ENCODE data around the gene LYPD5. TPM values are rescaled to one million over a fixed set of nuclear protein-coding genes. Genes with fewer than 3 reads are reported as not detected.

LYPD5 gene
- total and polyA plus RNA-seq, 2 of the 13 experiments (the other 11 are each of a cell fraction or from before 2014, with no cell fraction given), result not detected

GRCh38 chr19:43782689-43783231 lies 19.5 kb downstream of the LYPD5 start:
- intact Hi-C loops (cut with micrococcal nuclease; ENCODE audit: unreplicated experiment), result no loop called here
- H3K9ac ChIP-seq (ENCODE audit: insufficient read depth, low read depth, low read length), result no peak overlapping the region

DNA sequence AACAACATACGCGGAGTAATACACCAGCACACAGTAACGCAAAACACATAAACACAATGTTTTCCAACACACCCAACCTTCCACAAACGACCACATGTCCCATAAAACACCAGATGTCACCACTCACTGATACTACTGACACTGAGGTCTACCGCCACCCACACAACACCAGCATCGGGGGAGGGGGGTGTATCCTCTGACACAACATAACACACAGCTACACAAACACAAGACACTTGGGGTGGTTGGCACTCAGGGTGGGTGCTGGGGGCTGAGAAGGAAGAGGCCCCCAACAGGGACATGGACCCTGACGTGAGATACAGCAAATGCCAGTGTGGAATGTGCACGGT lies 20.0 kb downstream of the LYPD5 start:
- H3K27me3 ChIP-seq (ENCODE audit: control insufficient read depth in 1 of 2, insufficient read depth in 2 of 2, low read length in 2 of 2), result no peaks in the 10 kb centered on the region
- no peak overlapping the region for H3K4me3 ChIP-seq (replicated peaks in 1 of 3; ENCODE audit: insufficient read depth in 1 of 3, low read depth in 2 of 3, low read length in 3 of 3)
- ATAC-seq (no peak), DNase-seq (ENCODE audit: low spot score) (no peak), FAIRE-seq (no peak)
- H3K27ac ChIP-seq (ENCODE audit: extremely low read length, insufficient read depth, low read length), result no peak overlapping the region
- TF ChIP-seq CBX2 (IDR thresholded peaks at IDR 0.05; ENCODE audit: low read depth, low read length), result no peak
- TF ChIP-seq CBX2 (CRISPR knock-in tag; IDR thresholded peaks at IDR 0.05; ENCODE audit: low read depth), result no peak
- TF ChIP-seq MEIS2 (CRISPR knock-in tag; IDR thresholded peaks at IDR 0.05), result no peak
- no peak for TF ChIP-seq ZNF749 (CRISPR knock-in tag; IDR thresholded peaks at IDR 0.05; ENCODE audit: borderline replicate concordance)
- no peak for TF ChIP-seq NR2F6 (IDR thresholded peaks at IDR 0.05)
- no peak for TF ChIP-seq NR2F6 (CRISPR knock-in tag; IDR thresholded peaks at IDR 0.05)
- no peak for TF ChIP-seq ZNF101 (CRISPR knock-in tag; IDR thresholded peaks at IDR 0.05; ENCODE audit: borderline replicate concordance, low read depth)
- TF ChIP-seq ZNF790 (CRISPR knock-in tag; IDR thresholded peaks at IDR 0.05; ENCODE audit: borderline replicate concordance), result no peak
- no peak for TF ChIP-seq GZF1 (CRISPR knock-in tag; IDR thresholded peaks at IDR 0.05)
- TF ChIP-seq NR2F1 (CRISPR knock-in tag; IDR thresholded peaks at IDR 0.05), result no peak
- no peak for TF ChIP-seq ZNF446 (CRISPR knock-in tag; IDR thresholded peaks at IDR 0.05)
- TF ChIP-seq MAX (IDR thresholded peaks at IDR 0.05), result no peak
- no peak for TF ChIP-seq ZNF3 (CRISPR knock-in tag; IDR thresholded peaks at IDR 0.05)
- no peak for TF ChIP-seq ZNF331 (CRISPR knock-in tag; IDR thresholded peaks at IDR 0.05)
- no peak overlapping the region for H3K9ac ChIP-seq (ENCODE audit: insufficient read depth, low read depth, low read length)
- ChIA-PET POLR2A (no interaction called here), CTCF (ENCODE audit: low intra/inter-chr PET ratio, low total read pairs) (no interaction called here)
- no peaks in the 10 kb centered on the region for H3K36me3 ChIP-seq (replicated peaks in 1 of 2; ENCODE audit: control insufficient read depth in 1 of 2, insufficient read depth in 2 of 2, low read length in 2 of 2)
- no peaks in the 10 kb centered on the region for H4K20me1 ChIP-seq (ENCODE audit: insufficient read depth, low read length)
- in situ Hi-C loops (cut with HindIII; ENCODE audit: extremely low pct_ligation_motif_present, low pct_unique_long_range_greater_than_20kb) (loop anchor here (5.0 kb wide), 1 partner anchor 35 kb away; no protein-coding TSS in a partner anchor), intact Hi-C loops (cut with micrococcal nuclease; ENCODE audit: unreplicated experiment) (no loop called here)
- WGBS (ENCODE audit: low lambda C conversion rate), result 54% methylated on average over 7 of the region's 8 CpGs
- peaks cover 32% of the 10 kb centered on the region for H3K4me1 ChIP-seq (ENCODE audit: insufficient read depth, low read length)
- no peak overlapping the region for H2AFZ ChIP-seq (ENCODE audit: low read length)
- no peaks in the 10 kb centered on the region for H3K9me3 ChIP-seq (ENCODE audit: low read length)
- H3K79me2 ChIP-seq (ENCODE audit: insufficient read depth, low read length), result no peaks in the 10 kb centered on the region
- no peak overlapping the region for H3K4me2 ChIP-seq (ENCODE audit: low read depth, low read length)
- no TSS peak for BruUV-seq (replicated peaks)

More at GRCh38 chr19:43782689-43783231, 19.5 kb downstream of the LYPD5 start:
- Histone ChIP-seq H4K20me1 (ENCODE audit: insufficient read depth, low read length) (no peaks in the 10 kb centered on the region), H3K9me3 (ENCODE audit: low read length) (no peaks in the 10 kb centered on the region), H3K79me2 (ENCODE audit: insufficient read depth, low read length) (no peaks in the 10 kb centered on the region), H3K4me1 (ENCODE audit: insufficient read depth, low read length) (peaks cover 29% of the 10 kb centered on the region), H3K4me2 (ENCODE audit: low read depth, low read length) (no peak overlapping the region), H3K4me3 (replicated peaks in 1 of 3; ENCODE audit: insufficient read depth in 1 of 3, low read depth in 2 of 3, low read length in 3 of 3) (no peak overlapping the region), H3K27ac (ENCODE audit: extremely low read length, insufficient read depth, low read length) (no peak overlapping the region), H3K36me3 (replicated peaks in 1 of 2; ENCODE audit: control insufficient read depth in 1 of 2, insufficient read depth in 2 of 2, low read length in 2 of 2) (no peaks in the 10 kb centered on the region), H2AFZ (ENCODE audit: low read length) (no peak overlapping the region), H3K27me3 (ENCODE audit: control insufficient read depth in 1 of 2, insufficient read depth in 2 of 2, low read length in 2 of 2) (no peaks in the 10 kb centered on the region)
- ChIA-PET CTCF (ENCODE audit: low intra/inter-chr PET ratio, low total read pairs) (no interaction called here), POLR2A (no interaction called here)
- in situ Hi-C loops (cut with HindIII; ENCODE audit: extremely low pct_ligation_motif_present, low pct_unique_long_range_greater_than_20kb), result loop anchor here (5.0 kb wide), 1 partner anchor 35 kb away; no protein-coding TSS in a partner anchor
- ATAC-seq, result no peak
- no TSS peak for BruUV-seq (replicated peaks)
- DNase-seq (ENCODE audit: low spot score), result no peak
- no peak for FAIRE-seq
- TF ChIP-seq SALL1 (CRISPR knock-in tag; IDR thresholded peaks at IDR 0.05) (no peak), ZBTB33 (CRISPR knock-in tag; IDR thresholded peaks at IDR 0.05) (peak; percentile 16; the same call in 1 of the 2 replicates)
- 73% methylated on average over 18 of the region's 24 CpGs for WGBS (ENCODE audit: low lambda C conversion rate)

Measured in HepG2 (cell line).